ENCODE measurements around the gene DHRS7C. TPM values are rescaled to one million over a fixed set of nuclear protein-coding genes. Genes with fewer than 3 reads are reported as not detected.
"Not testable (repeated sequence)": the region's sequence is repeated elsewhere in the genome, so short reads cannot be mapped to it uniquely, and the experiment has no call there.

The DHRS7C gene
- total RNA-seq, 2 donors from 2014 or later = 79.3 to 201 TPM

- TF ChIP-seq CTCF (IDR thresholded peaks at IDR 0.05) = no peak
- no peaks in the 10 kb centered on the region for H3K27me3 ChIP-seq
- H3K4me1 ChIP-seq = peaks cover 0 to 11% of the 10 kb centered on the region in 2 donors
- H3K4me3 ChIP-seq = no peak overlapping the region
- H3K9me3 ChIP-seq = no peaks in the 10 kb centered on the region
- no peaks in the 10 kb centered on the region for H3K36me3 ChIP-seq
- H3K27ac ChIP-seq = peak overlapping the region; percentile 68 to 79
- DNase-seq (ENCODE audit: low spot score) = no peak
Measured at GRCh38 chr17:9798008-9798407, 6.6 kb upstream of the DHRS7C start.

- Histone ChIP-seq H3K4me1 (peaks cover 0 to 21% of the 10 kb centered on the region in 2 donors), H3K4me3 (no peak overlapping the region), H3K9me3 (no peaks in the 10 kb centered on the region), H3K36me3 (no peaks in the 10 kb centered on the region), H3K27ac (peak overlapping the region; percentile 74 to 75), H3K27me3 (no peaks in the 10 kb centered on the region)
- DNase-seq (ENCODE audit: low spot score) = no peak
- TF ChIP-seq CTCF (IDR thresholded peaks at IDR 0.05) = no peak
Measured at GRCh38 chr17:9792181-9792840, 919 bp upstream of the DHRS7C start.

GRCh38 chr17:9790316-9790715, 1.1 kb downstream of the DHRS7C start:
- H3K27me3 ChIP-seq = no peaks in the 10 kb centered on the region
- DNase-seq (ENCODE audit: low spot score) = no peak
- H3K4me1 ChIP-seq = peaks cover 0 to 21% of the 10 kb centered on the region in 2 donors
- H3K9me3 ChIP-seq = no peaks in the 10 kb centered on the region
- no peaks in the 10 kb centered on the region for H3K36me3 ChIP-seq
- peak overlapping the region; percentile 5 to 43 for H3K4me3 ChIP-seq
- H3K27ac ChIP-seq = peak overlapping the region; percentile 74 to 75
- no peak for TF ChIP-seq CTCF (IDR thresholded peaks at IDR 0.05)

GRCh38 chr17:9788601-9789000, 2.8 kb downstream of the DHRS7C start:
- no peak for DNase-seq (ENCODE audit: low spot score)
- no peak overlapping the region for H3K4me3 ChIP-seq
- H3K9me3 ChIP-seq = no peaks in the 10 kb centered on the region
- TF ChIP-seq CTCF (IDR thresholded peaks at IDR 0.05) = no peak
- H3K27me3 ChIP-seq = no peaks in the 10 kb centered on the region
- no peaks in the 10 kb centered on the region for H3K36me3 ChIP-seq
- H3K27ac ChIP-seq = peak overlapping the region; percentile 74 to 75
- H3K4me1 ChIP-seq = peaks cover 0 to 21% of the 10 kb centered on the region in 2 donors

GRCh38 chr17:9784544-9784943, 6.8 kb downstream of the DHRS7C start:
- no peak for DNase-seq (ENCODE audit: low spot score)
- no peak for TF ChIP-seq CTCF (IDR thresholded peaks at IDR 0.05)
- H3K27ac ChIP-seq = no peak overlapping the region
- no peaks in the 10 kb centered on the region for H3K9me3 ChIP-seq
- H3K36me3 ChIP-seq = no peaks in the 10 kb centered on the region
- H3K4me3 ChIP-seq = no peak overlapping the region
- H3K4me1 ChIP-seq = peaks cover 0 to 7% of the 10 kb centered on the region in 2 donors
- H3K27me3 ChIP-seq = no peaks in the 10 kb centered on the region

GRCh38 chr17:9783465-9783864, 7.9 kb downstream of the DHRS7C start:
- not testable (repeated sequence) for H3K27me3 ChIP-seq; H3K4me3 ChIP-seq; DNase-seq (ENCODE audit: low spot score); H3K9me3 ChIP-seq; H3K27ac ChIP-seq; H3K4me1 ChIP-seq; H3K36me3 ChIP-seq

Measured in right atrium auricular region (tissue), 2 donors.